ENCODE measurements around the gene PLD3. TPM values are rescaled to one million over a fixed set of nuclear protein-coding genes. Genes with fewer than 3 reads are reported as not detected.

PLD3 gene, protein sequence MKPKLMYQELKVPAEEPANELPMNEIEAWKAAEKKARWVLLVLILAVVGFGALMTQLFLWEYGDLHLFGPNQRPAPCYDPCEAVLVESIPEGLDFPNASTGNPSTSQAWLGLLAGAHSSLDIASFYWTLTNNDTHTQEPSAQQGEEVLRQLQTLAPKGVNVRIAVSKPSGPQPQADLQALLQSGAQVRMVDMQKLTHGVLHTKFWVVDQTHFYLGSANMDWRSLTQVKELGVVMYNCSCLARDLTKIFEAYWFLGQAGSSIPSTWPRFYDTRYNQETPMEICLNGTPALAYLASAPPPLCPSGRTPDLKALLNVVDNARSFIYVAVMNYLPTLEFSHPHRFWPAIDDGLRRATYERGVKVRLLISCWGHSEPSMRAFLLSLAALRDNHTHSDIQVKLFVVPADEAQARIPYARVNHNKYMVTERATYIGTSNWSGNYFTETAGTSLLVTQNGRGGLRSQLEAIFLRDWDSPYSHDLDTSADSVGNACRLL
- 229 TPM for total RNA-seq

DNA sequence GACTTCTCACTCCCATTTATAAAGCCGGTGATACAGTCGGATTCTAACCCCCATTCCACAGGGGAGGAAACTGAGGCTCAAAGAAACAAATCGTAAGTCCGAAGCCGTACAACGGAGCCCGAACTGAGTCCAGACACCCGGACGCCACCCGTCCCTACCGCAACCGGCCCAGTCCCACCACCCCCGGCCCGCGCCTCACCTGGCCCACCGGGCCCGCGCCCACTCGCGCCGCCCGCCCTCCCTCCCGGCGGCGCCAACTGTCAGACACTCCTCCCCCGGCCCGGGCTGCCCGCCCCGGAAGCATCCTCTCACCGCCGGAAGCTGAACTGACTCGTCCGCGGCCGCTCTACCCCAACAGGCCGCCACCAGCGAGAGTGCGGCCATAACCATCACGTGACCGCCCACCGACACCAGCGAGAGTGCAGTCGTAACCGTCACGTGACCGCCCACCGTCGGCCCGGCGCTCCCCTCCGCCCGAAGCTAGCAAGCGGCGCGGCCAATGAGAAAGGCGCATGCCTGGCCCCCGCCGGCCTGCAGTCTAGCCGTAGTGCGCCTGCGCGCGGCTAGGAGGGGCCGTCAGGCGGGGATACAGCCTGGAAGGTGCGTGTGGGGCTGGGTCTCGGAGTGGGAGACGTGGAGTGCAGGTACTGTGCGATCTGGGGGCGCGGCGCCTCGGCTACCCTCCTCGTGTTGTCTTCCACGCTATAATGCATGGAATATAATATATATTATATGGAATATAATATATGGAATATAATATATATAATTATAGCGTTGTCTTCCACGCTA, at the start of gene PLD3, which contains the start of gene C19orf47:
PLD3 (plus strand) TSS at position 571 of the 789 bp plus-strand sequence. CDS start 17,789 bp downstream, outside the sequence.
C19orf47 (minus strand) TSS at position 273 of the 789 bp plus-strand sequence. CDS start 6,540 bp downstream, outside the sequence.
- peak; percentile 94 to 99 (median 99) for DNase-seq (ENCODE audit: low read depth in 2 of 3, low spot score in 2 of 3)

DNA sequence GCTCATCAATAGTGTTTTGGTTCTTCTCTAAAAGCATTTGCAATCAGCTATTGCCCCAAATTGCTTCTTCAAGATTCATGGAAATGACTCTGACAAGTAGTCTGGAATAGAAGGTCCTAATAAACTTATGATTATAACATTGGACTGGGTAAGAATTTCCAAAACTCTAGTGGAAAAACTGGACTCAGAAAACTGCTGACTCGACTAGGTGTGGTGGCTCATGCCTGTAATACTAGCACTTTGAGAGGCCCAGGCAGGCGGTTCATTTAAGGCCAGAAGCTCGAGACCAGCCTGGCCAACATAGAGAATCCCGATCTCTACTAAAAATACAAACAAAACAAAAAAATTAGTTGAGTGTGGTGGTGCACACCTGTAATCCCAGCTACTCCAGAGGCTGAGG, 47.8 kb upstream of the PLD3 start:
- no peak for DNase-seq (ENCODE audit: low read depth in 2 of 3, low spot score in 2 of 3)

DNA sequence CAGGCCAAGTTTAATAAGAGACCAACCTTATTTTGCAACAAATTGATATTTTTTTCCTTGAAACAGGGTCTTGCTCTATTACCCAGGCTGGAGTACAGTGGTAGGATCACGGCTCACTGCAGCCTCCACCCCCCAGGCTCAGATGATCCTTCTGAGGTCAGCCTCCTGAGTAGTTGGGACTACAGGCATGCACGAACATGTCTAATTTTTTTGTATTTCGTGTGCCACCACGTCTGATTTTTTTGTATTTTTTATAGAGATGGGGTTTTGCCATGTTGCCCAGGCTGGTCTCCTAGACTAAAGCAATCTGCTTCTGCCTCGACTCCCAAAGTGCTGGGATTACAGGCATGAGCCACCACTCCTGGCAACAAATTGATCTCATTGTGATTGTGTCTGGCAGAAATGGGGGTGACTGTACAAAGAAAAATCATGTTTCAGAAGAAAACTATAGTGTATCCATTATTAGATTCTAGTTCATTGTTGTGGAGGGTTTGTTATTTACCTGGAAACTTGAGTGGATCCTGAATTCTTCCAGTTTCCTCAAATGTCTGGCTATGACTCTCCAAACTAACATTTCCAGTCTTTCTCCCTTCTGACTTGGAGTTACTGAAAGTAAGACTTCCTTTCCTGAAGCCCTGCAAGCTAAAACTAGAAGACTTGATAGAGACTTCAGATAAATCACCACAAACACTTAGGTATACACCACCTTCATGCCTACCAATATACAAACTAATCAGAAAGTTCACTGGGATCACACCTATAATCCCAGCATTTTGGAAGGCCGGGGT, 46.1 kb upstream of the PLD3 start:
- no peak for DNase-seq (ENCODE audit: low read depth in 2 of 3, low spot score in 2 of 3)

DNA sequence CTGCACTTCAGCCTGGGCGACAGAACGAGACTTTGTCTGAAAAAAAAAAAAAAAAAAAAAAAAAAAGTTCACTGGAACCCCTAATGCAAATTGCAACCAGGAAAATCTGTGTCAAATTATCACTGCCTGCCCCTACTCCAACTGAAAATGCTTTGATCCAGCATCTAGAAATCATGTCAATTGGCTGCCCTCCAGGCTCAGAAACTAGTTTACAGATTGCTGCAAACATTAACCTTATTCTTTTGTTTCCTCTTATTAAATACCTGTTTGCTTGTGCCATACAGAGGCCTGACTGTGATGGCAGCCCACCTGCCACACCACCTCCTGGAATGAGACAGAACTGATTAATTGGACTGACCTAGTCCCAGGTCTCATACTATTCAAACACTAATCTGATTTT, 44.7 kb upstream of the PLD3 start:
- DNase-seq (ENCODE audit: low read depth in 2 of 3, low spot score in 2 of 3), result no peak

DNA sequence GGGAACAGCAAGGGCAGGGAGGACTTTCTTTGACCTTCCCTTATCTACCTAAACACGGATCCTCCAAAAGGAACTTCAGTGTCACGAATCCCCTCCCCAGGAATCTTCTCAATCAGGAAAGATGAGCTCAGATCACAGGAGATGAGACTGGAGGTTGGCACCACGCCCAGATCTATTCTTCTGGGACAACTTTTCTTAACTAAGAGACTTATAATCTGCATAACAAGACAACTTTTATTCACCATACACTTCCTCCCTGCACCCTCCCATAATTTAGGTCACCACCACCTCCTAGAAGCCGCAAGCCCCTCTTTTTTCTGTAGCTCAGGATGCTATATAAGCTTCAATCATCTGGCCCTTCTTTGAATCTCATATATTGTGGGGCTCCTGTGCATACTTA, 44.2 kb upstream of the PLD3 start:
- no peak for DNase-seq (ENCODE audit: low read depth in 2 of 3, low spot score in 2 of 3)

DNA sequence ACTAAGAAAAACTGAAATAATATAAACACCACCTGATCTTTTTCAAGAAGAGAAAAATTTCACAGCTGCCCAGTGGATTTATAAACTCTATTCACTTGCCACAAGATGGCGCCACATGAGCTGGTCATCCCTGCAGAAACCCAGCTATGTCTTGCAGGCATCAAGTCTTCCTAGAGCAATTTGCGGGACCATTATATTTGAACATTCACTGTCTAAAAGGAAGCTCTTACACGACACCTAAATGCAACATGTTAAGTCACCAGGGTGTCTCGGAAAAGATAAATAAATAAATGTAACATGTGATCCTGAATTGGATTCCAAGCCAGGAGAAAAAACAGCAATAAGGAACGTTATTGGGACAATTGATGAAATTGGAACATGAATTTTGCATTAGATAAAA, 43.1 kb upstream of the PLD3 start:
- DNase-seq (ENCODE audit: low read depth in 2 of 3, low spot score in 2 of 3), result peak; percentile 29 to 95 (median 85)

DNA sequence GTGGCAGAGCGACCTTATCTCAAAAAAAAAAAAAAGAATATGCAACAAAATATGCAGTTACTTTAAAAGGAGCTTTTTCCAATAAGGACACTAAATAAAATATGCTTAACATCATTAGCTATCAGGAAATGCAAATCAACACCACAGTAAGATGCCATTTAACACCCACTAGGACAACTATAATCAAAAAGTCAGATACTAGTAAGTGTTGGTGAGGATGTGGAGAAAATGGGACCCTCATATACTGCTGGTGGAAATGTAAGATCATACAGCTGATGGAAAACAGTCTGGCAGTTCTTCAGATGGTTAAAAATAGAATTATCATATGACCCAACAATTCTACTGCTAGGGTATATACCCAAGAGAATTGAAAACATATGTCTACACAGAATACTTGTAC, 38.8 kb upstream of the PLD3 start:
- no peak for DNase-seq (ENCODE audit: low read depth in 2 of 3, low spot score in 2 of 3)

DNA sequence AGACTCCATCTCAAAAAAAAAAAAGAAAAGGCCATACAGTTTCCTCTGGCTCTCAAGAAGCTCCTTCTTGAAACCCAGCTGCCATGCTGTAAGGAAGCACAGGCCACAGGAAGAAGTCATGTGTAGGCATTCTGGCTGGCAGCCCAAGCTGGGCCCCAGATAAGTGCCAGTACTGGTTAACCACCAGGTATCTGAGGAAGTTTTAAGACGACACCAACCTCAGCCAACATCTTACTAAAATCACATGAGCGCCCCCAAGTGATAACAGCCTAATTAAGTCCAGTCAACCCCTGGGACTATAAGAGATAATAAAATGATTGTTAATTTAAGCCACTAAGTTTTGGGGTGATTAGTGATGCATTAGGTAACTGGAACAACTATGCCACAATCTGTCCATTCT, 36.0 kb upstream of the PLD3 start:
- DNase-seq (ENCODE audit: low read depth in 2 of 3, low spot score in 2 of 3), result peak in 1 of 3 donors; percentile 30

DNA sequence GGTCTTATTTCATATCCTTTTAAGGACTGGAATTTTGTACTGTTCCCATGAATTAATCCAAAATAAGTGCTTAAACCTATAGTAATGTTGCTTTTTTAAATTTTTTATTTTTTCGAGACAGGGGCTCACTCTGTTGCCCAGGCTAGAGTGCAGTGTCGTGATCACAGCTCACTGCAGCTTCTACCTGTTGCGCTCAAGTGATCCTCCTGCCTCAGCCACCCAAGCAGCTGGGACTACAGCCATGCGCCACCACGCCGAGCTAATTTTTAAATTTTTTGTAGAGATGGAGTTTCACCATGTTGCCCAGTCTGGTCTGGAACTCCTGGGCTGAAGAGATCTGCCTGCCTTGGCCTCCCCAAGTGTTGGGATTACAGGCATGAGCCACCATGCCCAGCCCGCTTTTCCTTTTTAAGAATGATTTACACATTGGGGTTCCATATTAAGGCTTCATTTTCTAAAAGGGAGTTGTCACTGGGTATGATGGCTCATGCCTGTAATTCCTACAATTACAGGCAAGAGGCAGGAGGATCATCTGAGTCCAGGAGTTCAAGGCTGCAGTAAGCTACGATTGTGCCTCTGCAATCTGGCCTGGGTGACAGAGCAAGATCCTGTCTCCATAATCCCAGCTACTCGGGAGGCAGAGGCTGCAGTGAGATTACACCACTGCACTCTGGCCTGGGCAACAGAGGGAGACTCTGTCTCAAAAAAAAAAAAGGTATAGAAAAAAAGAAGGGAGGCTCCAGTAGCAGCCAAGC, 35.1 kb upstream of the PLD3 start:
- no peak for DNase-seq (ENCODE audit: low read depth in 2 of 3, low spot score in 2 of 3)

DNA sequence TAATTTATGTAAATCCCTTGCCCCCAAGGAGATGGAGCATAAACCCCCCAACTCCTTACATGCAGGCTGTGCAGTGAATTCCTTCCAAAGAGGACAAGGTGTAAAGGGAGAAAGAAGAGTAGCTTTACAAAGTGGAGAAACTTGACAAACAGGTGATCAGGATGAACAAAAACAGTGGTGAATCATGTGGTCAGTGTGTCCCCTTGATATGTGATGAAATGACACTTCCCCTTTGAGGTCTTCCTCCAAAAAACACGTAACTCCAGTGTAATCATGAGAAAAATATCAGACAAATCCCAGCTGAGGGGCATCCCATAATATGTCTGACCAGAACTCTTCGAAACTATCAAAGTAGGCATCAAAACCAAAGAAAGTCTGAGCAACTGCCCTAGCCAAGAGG, 33.8 kb upstream of the PLD3 start:
- peak in 1 of 3 donors; percentile 30 for DNase-seq (ENCODE audit: low read depth in 2 of 3, low spot score in 2 of 3)

DNA sequence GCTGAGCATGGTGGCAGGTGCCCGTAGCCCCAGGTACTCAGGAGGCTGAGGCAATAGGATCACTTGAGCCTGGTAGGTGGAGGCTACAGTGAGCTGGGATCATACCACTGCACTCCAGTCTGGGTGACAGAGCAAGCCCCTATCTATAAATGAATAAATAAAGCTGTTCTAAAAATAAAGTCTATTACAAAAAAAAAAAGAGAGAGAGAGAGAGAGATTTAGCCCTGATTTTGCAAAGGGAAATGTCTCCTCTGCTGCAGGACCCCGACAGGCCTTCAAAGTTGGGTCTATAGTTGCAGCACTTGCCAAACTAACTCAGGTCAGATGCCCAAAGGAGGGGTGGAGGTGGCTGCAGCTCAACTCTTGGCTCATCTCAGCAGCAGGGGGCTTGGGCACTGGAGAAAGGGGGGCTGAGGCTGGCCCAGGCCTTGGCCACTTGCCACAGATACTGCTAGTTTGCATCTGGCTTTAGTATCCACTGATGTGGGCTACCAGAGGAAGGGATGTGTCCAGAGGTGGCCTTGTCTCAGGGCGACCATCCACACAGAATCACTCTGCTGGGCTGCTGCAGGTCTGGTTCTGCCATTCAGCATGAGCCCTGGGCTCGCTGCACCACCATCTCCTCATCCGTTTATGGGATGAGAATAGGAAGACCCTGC, 32.6 kb upstream of the PLD3 start:
- no peak for DNase-seq (ENCODE audit: low read depth in 2 of 3, low spot score in 2 of 3)

DNA sequence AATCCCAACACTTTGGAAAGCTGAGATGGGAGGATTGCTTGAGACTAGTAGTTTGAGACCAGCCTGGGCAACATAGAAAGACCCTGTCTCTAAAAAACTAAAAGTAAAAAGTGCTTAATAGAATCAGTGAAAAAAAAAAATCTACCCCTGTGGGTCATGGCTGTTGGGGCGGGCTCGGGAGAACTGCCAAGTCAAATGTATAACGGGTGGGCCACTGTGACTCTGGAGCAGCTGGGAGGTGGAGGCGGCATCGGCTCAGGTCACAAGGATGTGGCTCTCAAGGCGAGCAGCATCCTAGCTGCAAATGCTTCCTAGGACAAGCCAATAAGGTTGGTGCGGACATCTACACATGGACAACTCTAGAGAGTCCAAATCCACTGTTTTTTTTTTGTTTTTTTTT, 31.2 kb upstream of the PLD3 start:
- no peak for DNase-seq (ENCODE audit: low read depth in 2 of 3, low spot score in 2 of 3)

DNA sequence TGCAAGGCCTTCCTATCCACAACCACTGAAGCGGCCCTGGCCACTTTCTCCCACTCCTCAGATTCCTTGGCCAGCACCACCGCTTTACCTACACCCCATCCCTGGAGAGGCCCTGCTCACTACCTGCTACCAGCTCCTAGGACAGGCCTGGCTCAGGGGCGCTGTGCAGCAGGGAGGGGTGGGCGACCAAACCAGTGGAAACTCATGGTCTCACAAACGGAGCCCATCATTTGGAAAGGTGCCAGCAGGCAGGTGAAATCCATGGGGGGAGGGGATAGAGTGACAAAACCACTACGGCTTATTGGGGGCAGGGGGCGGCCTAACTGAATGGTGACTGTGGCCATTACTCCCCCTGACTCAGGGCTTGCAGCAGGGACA, 27.9 kb upstream of the PLD3 start:
- no peak for DNase-seq (ENCODE audit: low read depth in 2 of 3, low spot score in 2 of 3)

DNA sequence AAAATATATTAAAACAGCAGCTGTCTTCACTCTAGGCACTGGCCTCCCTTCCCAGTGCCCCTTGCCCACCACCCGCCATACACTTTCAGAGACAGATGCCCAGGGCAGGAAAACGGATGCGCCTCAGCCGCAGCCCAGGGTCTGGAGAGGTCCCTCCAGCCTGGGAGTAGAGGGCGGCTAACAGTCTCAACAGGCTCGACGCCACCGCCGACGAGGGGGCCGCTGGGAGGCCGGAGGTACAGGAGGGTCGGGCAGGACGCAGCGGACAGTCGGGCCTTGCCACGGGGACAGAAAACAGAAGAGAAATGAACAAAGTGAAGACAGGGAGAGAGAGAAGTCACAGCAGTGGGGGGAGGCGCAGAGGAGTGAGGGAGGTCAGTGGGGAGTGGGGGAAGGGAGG, 27.4 kb upstream of the PLD3 start:
- no peak for DNase-seq (ENCODE audit: low read depth in 2 of 3, low spot score in 2 of 3)

DNA sequence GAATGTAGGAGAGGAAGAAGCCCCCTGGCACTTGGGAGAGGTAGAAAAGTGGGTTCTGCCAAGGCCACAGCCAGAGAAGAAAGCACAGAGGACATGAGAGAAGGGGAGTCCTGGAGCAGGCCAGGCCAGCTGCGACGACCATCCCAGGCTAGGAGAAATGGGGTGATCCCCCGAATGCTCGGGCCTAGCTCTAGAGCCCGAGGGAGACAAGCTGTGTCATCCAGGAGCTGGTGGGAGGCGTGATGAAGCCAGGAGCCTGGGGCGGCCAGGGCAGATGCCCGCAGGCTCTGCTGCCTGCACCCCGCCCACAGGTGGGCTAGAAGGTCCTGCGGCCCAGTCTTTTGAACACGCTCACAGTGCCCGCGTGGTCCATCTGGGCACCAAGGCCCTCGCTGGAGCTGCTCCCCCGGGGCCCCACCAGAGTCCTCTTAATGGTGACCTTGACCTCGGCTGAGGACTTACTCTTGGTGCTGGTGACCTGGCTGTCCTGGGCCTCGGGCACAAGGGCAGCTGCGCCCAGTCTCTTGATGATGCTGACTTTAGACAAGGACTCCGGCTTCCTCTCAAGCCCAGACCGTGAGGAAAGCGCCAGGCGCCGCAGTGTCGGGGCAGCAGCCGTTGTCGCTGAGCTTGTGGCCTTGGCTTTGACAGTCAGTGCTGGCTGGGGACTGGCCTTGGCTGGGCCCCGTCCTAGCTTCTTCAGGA, 26.8 kb upstream of the PLD3 start:
- DNase-seq (ENCODE audit: low read depth in 2 of 3, low spot score in 2 of 3), result no peak

DNA sequence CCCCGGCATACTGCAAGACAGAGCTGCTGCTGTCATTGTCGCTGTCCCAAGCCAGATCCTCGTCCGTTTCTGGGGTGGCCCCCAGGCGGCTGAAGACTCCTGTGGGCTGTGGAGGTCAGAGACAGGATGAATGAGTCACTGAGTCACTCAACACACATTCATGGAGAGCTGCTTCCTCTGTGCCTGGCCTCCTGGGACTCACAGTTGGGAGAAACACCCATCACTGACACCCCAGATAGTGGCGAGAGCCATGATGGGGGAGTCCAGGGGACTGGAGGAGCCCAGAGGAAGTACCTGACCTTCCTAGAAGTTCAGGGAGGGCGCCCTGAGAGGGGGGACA, 26.3 kb upstream of the PLD3 start:
- DNase-seq (ENCODE audit: low read depth in 2 of 3, low spot score in 2 of 3), result no peak

DNA sequence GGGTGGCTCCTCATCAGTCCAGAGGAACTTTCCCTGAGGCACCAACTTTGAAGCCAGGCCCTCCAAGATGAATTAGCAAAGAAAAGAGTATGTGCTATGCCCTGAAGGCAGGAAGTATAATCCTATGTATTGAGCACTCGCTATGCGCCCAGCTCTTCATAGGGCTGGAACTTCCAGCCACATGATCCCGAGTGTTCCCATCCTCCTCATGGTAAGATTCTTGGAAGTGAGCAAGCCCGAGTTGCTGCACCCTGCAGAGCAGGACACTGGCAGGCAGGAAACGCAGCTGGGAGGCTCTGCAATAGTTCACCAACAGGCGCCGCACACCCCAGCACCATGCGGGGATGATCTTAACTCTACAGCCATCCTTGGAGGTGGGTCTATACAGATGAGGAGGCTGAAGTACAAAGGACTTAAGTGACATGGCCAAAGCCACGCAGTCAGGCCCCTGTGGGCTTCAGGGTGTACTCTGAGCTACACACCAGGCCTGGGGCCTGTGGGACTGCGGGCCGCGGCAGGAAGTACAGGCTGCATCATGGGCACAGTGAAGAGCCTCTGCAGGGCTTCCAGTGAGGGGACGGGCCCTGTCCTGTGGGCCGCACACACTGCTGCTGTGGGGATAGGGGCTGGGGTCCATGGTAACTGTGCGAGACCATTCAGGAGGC, 25.4 kb upstream of the PLD3 start:
- DNase-seq (ENCODE audit: low read depth in 2 of 3, low spot score in 2 of 3), result no peak

DNA sequence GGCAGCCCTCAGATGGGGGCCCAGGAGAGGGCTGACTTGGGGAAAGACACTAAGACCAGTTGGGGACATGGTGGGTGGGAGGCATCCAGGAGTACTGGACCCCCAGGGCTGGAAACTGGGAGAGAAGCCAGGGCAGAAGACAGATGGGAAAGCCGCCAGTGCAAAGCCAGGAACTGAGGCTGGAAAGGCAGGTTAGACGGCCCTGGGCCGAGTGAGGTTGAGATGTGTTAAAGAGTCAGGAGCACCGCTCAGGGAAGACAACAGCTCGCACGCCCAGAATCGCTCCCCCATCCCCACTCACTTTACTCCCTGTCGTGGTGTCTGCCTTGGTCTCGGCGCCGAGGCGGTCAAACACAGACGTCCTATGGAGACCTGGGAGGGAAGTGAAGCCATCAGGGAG, 24.8 kb upstream of the PLD3 start:
- DNase-seq (ENCODE audit: low read depth in 2 of 3, low spot score in 2 of 3), result no peak

DNA sequence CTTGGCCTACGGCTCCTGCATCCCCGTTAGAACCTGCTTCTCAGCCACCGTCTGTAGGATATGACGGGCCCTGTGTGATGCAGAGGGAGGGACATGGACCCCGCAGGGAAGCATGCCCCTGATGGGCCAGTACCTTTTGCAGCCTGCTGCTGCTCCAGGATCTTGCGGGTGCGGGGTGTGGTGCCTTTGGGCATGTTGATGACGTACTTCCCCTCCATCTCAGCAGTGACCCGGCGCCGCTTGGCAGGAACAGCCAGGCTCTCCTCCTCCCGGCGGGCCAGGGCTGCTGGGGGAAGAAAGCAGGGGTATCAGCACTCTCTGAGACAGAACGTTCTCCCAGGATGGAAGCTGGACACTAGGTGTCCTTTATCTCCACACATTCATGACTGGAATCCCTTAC, 22.3 kb upstream of the PLD3 start:
- DNase-seq (ENCODE audit: low read depth in 2 of 3, low spot score in 2 of 3), result no peak
